Mesenchymal stem cell (in vitro differentiated cells and primary cell): ENCODE data around the gene GTF2IRD1.

Experiments used
- DNase-seq: peaks from one replicate; pipeline ENCODE4 v3.0.0-alpha.2; 2013
- H2AFZ ChIP-seq: one replicate; pipeline ENCODE4 v1.6.1; 2013; ENCODE audit warnings: low read depth, mild to moderate bottlenecking, control low read depth, inconsistent platforms, low read length, moderate library complexity
- H2AK5ac ChIP-seq: 2 replicates; pipeline ENCODE4 v1.6.1; 2013; ENCODE audit warnings: low read length, moderate library complexity, mild to moderate bottlenecking, inconsistent platforms; ENCODE audit not compliant: severe bottlenecking
- H2BK120ac ChIP-seq: one replicate; pipeline ENCODE4 v1.6.1; 2013; ENCODE audit warnings: low read depth, mild to moderate bottlenecking, inconsistent platforms, low read length, moderate library complexity
- H2BK12ac ChIP-seq, 2 experiments: one replicate each; pipeline ENCODE4 v1.6.1; 2013; ENCODE audit warnings: inconsistent platforms in 2 of 2, low read length in 2 of 2, mild to moderate bottlenecking in 2 of 2, moderate library complexity in 2 of 2, control low read depth in 1 of 2
- H2BK15ac ChIP-seq: one replicate; pipeline ENCODE4 v1.6.1; 2013; ENCODE audit warnings: mild to moderate bottlenecking, low read depth, inconsistent platforms; ENCODE audit not compliant: poor library complexity, severe bottlenecking
- H2BK5ac ChIP-seq: 2 replicates; pipeline ENCODE4 v1.6.1; 2013; ENCODE audit warnings: low read depth, mild to moderate bottlenecking, low read length, control low read depth, inconsistent platforms; ENCODE audit not compliant: poor library complexity, severe bottlenecking
- H3K14ac ChIP-seq, 2 experiments: one replicate each; pipeline ENCODE4 v1.6.1; 2013; ENCODE audit warnings: inconsistent platforms in 2 of 2, low read length in 2 of 2, control low read depth in 1 of 2, mild to moderate bottlenecking in 1 of 2, moderate library complexity in 1 of 2
- H3K18ac ChIP-seq, 2 experiments: one replicate each; pipeline ENCODE4 v1.6.1; 2013; ENCODE audit warnings: inconsistent platforms in 2 of 2, low read length in 2 of 2, control low read depth in 1 of 2, low read depth in 1 of 2, mild to moderate bottlenecking in 1 of 2
- H3K23ac ChIP-seq, 2 experiments: one replicate each; pipeline ENCODE4 v1.6.1; 2013; ENCODE audit warnings: inconsistent platforms in 2 of 2, low read length in 2 of 2, mild to moderate bottlenecking in 2 of 2, moderate library complexity in 2 of 2, control low read depth in 1 of 2
- H3K27ac ChIP-seq: 2 replicates; pipeline ENCODE4 v1.5.1; 2013; ENCODE audit warnings: mild to moderate bottlenecking, moderate library complexity, low read length, control low read depth, inconsistent platforms; ENCODE audit not compliant: poor library complexity, severe bottlenecking
- H3K27me3 ChIP-seq, 2 experiments: 2 replicates each; pipeline versions ENCODE4 v1.6.1 to v1.7.0; 2013; ENCODE audit warnings: low read length in 2 of 2, mild to moderate bottlenecking in 2 of 2, moderate library complexity in 2 of 2, control low read depth in 1 of 2, inconsistent platforms in 1 of 2; ENCODE audit not compliant: control insufficient read depth in 1 of 2, insufficient read depth in 1 of 2
- H3K36me3 ChIP-seq, 2 experiments: 2 replicates each; pipeline versions ENCODE4 v1.6.1 to v1.7.0; 2013; ENCODE audit warnings: low read length in 2 of 2, control low read depth in 1 of 2, inconsistent platforms in 1 of 2, low read depth in 1 of 2, mild to moderate bottlenecking in 1 of 2; ENCODE audit not compliant: insufficient read depth in 2 of 2, control insufficient read depth in 1 of 2
- H3K4ac ChIP-seq, 2 experiments: one replicate each; pipeline ENCODE4 v1.6.1; 2013; ENCODE audit warnings: inconsistent platforms in 2 of 2, low read length in 2 of 2, mild to moderate bottlenecking in 2 of 2, moderate library complexity in 2 of 2, control low read depth in 1 of 2, low read depth in 1 of 2
- H3K4me1 ChIP-seq: 2 replicates; pipeline ENCODE4 v1.6.1; 2013; ENCODE audit warnings: low read depth, low read length, control low read depth; ENCODE audit not compliant: control insufficient read depth, insufficient read depth
- H3K4me2 ChIP-seq: 2 replicates; pipeline ENCODE4 v1.6.1; 2013; ENCODE audit warnings: low read length, mild to moderate bottlenecking, inconsistent platforms; ENCODE audit not compliant: poor library complexity, severe bottlenecking
- H3K4me3 ChIP-seq, 2 experiments: 2 replicates each; pipeline versions ENCODE4 v1.5.1 to v1.7.0; 2013; ENCODE audit warnings: low read length in 2 of 2, mild to moderate bottlenecking in 2 of 2, control low read depth in 1 of 2, low read depth in 1 of 2; ENCODE audit not compliant: insufficient read depth in 1 of 2
- H3K79me1 ChIP-seq: replicated peaks from 2 replicates; pipeline ENCODE4 v1.6.1; 2013; ENCODE audit warnings: mild to moderate bottlenecking, control low read depth, low read length, inconsistent platforms; ENCODE audit not compliant: poor library complexity, severe bottlenecking
- H3K9ac ChIP-seq: 2 replicates; pipeline ENCODE4 v1.7.0; 2013; ENCODE audit warnings: mild to moderate bottlenecking, low read length, moderate library complexity
- H3K9me3 ChIP-seq: 2 replicates; pipeline ENCODE4 v1.7.0; 2013; ENCODE audit warnings: mild to moderate bottlenecking, low read length; ENCODE audit not compliant: control insufficient read depth
- H4K8ac ChIP-seq: one replicate; pipeline ENCODE4 v1.6.1; 2013; ENCODE audit warnings: inconsistent platforms, mild to moderate bottlenecking, low read length, moderate library complexity
- H4K91ac ChIP-seq: one replicate; pipeline ENCODE4 v1.6.1; 2013; ENCODE audit warnings: mild to moderate bottlenecking, low read length, inconsistent platforms
- WGBS: methylation state at CpG from one replicate; pipeline ENCODE4 v1.1.7; 2013; ENCODE audit warnings: mixed read lengths; 5-methylcytosine and 5-hydroxymethylcytosine counted together

The GTF2IRD1 gene

DNA sequence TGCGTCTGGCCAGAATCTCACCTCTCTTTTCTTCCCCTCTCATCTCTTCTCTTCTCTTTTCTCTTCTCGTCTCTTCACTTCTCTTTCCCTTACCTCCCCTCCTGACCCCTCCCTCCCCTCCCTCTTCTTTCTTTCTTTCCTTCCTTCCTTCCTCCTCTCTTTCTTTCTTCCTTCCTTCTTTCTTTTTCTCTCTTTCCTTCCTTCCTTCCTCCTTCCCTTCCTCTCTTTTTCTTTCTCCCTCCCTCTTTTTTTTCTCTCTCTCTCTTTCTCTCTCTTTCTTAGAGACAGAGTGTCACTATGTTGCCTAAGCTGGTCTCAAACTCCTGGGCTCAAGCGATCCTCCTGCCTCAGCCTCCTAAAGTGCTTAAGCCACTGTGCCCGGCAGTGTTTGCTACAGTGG lies 4.6 kb upstream of the GTF2IRD1 start:
- no peak overlapping the region for H3K27ac ChIP-seq
- H4K91ac ChIP-seq = no peak overlapping the region
- H2AK5ac ChIP-seq = no peak overlapping the region
- DNase-seq = no peak
- no peaks in the 10 kb centered on the region for H3K36me3 ChIP-seq
- H3K9me3 ChIP-seq = no peaks in the 10 kb centered on the region
- H3K18ac ChIP-seq = no peak overlapping the region
- no peak overlapping the region for H2AFZ ChIP-seq
- H3K4me3 ChIP-seq = no peak overlapping the region
- no peak overlapping the region for H4K8ac ChIP-seq
- H2BK15ac ChIP-seq = no peak overlapping the region
- H3K4me2 ChIP-seq = no peak overlapping the region
- H3K4me1 ChIP-seq = peaks cover 2% of the 10 kb centered on the region
- no peak overlapping the region for H2BK12ac ChIP-seq
- H3K27me3 ChIP-seq = no peaks in the 10 kb centered on the region
- no peaks in the 10 kb centered on the region for H3K79me1 ChIP-seq
- no peak overlapping the region for H3K9ac ChIP-seq
- no peak overlapping the region for H3K23ac ChIP-seq
- no peak overlapping the region for H2BK5ac ChIP-seq
- H2BK120ac ChIP-seq = no peak overlapping the region
- H3K14ac ChIP-seq = no peak overlapping the region
- 88% methylated on average over 4 of the region's 4 CpGs for WGBS
- no peak overlapping the region for H3K4ac ChIP-seq

DNA sequence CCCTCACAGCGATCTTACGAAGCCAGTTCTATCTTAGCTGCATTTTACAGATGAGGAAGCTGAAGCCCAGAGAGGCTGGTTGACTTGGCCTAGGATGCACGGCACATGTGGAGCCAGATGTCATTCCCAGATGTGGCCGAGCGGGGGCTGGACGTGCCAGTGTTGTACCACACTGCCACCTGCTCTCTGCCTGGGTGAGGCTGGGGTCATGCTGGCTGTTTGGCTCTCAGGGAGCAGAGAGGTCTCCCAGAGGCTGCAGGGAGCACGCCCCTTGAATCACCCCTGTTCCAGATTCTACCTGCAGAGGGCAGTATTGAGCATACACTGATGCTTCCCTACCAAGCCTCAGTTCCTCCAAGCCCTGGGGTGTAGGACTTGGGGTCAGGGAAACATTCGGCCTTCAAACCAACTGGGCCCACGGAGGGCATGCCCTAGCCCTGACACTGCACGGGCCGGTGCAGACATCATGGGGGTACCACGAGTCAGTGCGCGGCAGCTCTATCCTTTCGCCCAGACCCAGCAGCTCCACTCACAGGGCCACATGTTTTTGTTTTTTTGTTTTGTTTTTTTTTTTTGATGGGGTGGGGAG lies 3.8 kb upstream of the GTF2IRD1 start:
- Histone ChIP-seq H3K79me1 (no peaks in the 10 kb centered on the region), H3K36me3 (peaks cover 0 to under 1% of the 10 kb centered on the region in 2 experiments), H2AK5ac (no peak overlapping the region), H3K4me2 (no peak overlapping the region), H2BK120ac (no peak overlapping the region), H3K27ac (no peak overlapping the region), H3K14ac (no peak overlapping the region), H3K27me3 (no peaks in the 10 kb centered on the region), H3K4me1 (peaks cover 5% of the 10 kb centered on the region), H3K9me3 (no peaks in the 10 kb centered on the region), H2AFZ (no peak overlapping the region), H3K18ac (no peak overlapping the region), H3K4me3 (no peak overlapping the region), H4K91ac (no peak overlapping the region), H2BK5ac (no peak overlapping the region), H3K4ac (no peak overlapping the region), H4K8ac (no peak overlapping the region), H3K23ac (no peak overlapping the region), H2BK12ac (no peak overlapping the region), H3K9ac (no peak overlapping the region), H2BK15ac (no peak overlapping the region)
- DNase-seq = peak; percentile 61
- WGBS = 60% methylated on average over 15 of the region's 15 CpGs

DNA sequence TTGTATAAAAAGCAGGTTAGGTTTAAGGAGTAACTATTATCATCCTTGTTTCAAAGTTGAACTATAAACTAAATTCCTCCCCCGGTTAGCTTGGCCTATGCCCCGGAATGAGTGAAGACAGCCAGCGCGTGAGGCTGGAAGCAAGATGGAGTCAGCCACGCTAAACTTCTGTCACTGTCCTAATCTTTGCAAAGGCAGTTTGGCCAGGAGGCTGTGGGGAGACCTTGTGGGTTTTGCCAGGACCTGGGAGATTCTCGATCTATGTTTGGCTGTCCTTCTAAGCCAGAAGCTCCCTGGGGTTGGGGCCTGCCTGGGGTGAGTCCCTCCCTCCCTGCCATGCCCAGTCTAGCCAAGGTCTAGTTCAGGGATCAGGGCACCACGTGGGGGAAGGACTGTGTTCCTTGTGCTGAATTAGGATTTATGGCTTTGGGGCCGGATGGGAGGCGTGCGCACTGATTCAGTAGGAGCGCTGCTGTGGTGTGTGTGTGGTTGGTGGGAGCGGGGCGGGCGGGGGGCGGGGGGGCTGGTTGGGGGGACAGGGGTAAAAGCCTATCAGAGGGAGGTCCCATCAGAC lies 871 bp upstream of the GTF2IRD1 start:
- peak overlapping the region; percentile 29 for H4K8ac ChIP-seq
- H3K4me3 ChIP-seq = peak overlapping the region; percentile 74 to 82
- H3K9ac ChIP-seq = peak overlapping the region; percentile 80
- 65% methylated on average over 13 of the region's 15 CpGs for WGBS
- no peak overlapping the region for H2AFZ ChIP-seq
- H2AK5ac ChIP-seq = no peak overlapping the region
- H3K23ac ChIP-seq = no peak overlapping the region
- no peak overlapping the region for H2BK5ac ChIP-seq
- no peaks in the 10 kb centered on the region for H3K27me3 ChIP-seq
- H3K79me1 ChIP-seq = peaks cover 10% of the 10 kb centered on the region
- H2BK15ac ChIP-seq = no peak overlapping the region
- no peak overlapping the region for H3K4me2 ChIP-seq
- DNase-seq = peak; percentile 45
- H3K18ac ChIP-seq = peak overlapping the region in 1 of 2 experiments; percentile 58
- peaks cover 14% of the 10 kb centered on the region for H3K4me1 ChIP-seq
- no peak overlapping the region for H2BK120ac ChIP-seq
- peaks cover 0 to 6% of the 10 kb centered on the region in 2 experiments for H3K36me3 ChIP-seq
- H3K27ac ChIP-seq = no peak overlapping the region
- no peak overlapping the region for H2BK12ac ChIP-seq
- H3K4ac ChIP-seq = no peak overlapping the region
- no peak overlapping the region for H3K14ac ChIP-seq
- H4K91ac ChIP-seq = no peak overlapping the region
- no peaks in the 10 kb centered on the region for H3K9me3 ChIP-seq

DNA sequence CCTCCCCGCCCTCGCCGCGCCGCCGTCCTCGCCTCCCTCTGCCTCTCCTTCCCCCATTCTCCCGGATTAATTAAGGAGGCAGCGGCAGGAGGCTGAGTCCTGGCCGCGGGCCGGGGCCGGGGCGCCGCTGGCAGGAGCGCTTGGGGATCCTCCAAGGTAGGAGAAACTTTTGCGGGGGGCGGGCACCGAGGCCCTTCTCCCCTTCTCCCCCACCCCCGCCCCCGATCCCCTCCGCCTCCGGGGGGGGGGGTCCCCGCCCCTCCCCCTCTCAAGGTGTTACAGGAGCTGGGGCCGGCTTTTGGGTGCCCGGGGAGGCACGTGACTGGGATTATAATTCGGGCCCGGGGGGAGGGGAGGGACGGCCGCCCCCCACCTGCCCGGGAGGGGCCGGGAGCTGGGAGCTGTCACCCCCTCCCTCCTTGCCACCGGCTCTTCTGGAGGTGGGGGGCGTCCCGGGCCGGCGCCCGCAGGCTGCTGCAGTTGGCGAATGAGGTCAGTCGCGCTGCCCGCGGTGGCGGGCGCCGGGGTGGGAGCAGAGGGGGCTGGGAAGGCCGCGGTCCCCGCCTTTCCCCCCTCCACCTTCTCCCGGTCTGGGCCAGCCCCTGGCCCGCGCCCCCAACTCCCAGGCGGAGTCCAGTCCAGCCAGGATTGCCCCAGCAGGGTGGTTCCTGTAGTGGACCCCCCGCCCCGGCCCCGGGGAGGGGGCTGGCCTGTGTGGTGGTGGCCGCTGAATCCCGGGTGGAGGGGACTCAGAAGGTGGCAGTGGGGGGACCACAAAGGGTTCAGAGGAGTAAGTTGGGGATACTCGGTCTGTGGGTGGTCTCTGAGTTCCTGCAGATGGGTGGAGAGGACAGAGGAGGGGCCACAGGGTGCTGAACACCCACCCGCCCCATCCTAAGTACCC lies 567 bp downstream of the GTF2IRD1 start:
- peak overlapping the region; percentile 33 for H4K8ac ChIP-seq
- peaks cover 0 to 6% of the 10 kb centered on the region in 2 experiments for H3K36me3 ChIP-seq
- WGBS = 3% methylated on average over 23 of the region's 61 CpGs

More for the DNA sequence above, 567 bp downstream of the GTF2IRD1 start:
- Histone ChIP-seq H3K27ac (no peak overlapping the region), H3K4me3 (peak overlapping the region; percentile 73 to 74), H3K4me1 (peaks cover 14% of the 10 kb centered on the region), H3K18ac (peak overlapping the region; percentile 55 to 79), H2BK120ac (peak overlapping the region; percentile 39), H3K9ac (peak overlapping the region; percentile 62), H3K23ac (no peak overlapping the region), H3K14ac (peak overlapping the region in 1 of 2 experiments; percentile 58), H2AFZ (no peak overlapping the region), H3K27me3 (no peaks in the 10 kb centered on the region), H3K9me3 (no peaks in the 10 kb centered on the region), H3K4ac (peak overlapping the region; percentile 41 to 53), H2AK5ac (no peak overlapping the region), H3K79me1 (peaks cover 12% of the 10 kb centered on the region), H2BK12ac (peak overlapping the region in 1 of 2 experiments; percentile 24), H2BK15ac (peak overlapping the region; percentile 82), H4K91ac (peak overlapping the region; percentile 55), H3K4me2 (peak overlapping the region; percentile 77), H2BK5ac (no peak overlapping the region)
- no peak for DNase-seq
